Activated CD4-positive, CD25-positive, alpha-beta regulatory T cell treated with anti-CD3 and anti-CD28 coated beads, Interleukin-2, amount 50 U/mL, for 16 hours (primary cell): ENCODE results near the gene STIMATE.

Source experiments
- DNase-seq: peaks from one replicate; pipeline ENCODE4 v3.0.0-alpha.2; 2020; ENCODE audit warnings: low read depth, low spot score

STIMATE gene

DNA sequence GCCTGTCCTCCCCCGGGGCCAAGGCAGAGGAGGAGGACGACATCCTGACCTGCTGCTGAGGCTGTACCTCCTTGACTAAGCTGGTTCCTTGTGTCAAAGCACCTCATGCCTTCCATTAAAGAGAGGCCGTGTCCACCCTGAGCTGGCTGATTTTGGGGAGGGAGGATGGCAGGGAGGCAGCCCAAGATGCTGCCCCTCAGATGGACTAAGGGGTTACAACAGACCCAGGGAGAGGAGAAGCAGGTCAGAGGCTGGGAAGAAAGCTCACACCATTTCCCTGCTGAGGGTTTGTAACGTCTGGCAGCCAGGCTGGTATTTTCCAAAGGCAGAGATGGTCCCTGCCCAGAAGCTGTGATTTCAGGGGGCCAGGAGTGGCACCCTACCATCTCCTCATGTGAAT is 105.4 kb downstream of the STIMATE start:
- DNase-seq, result no peak

- DNase-seq, result no peak
These were observed 106.0 kb downstream of the STIMATE start for GRCh38 chr3:52791366-52791765.

DNA sequence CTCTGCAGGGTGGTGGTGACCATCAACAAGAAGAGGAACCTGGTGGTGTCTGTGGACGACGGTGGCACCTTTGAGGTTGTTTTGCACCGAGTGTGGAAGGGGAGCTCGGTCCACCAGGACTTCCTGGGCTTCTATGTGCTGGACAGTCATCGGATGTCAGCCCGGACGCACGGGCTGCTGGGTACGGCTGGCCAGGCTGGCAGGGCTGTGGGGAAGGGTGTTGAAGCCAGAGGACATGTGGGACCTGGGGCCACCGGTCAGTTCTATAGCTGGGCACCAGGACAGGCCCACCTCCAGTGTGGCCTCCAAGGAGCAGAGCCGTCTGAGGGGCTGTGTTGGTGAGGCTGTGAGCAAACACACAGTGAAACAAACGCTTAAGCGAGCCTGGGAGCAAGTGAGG is 106.6 kb downstream of the STIMATE start:
- DNase-seq, result no peak

- no peak for DNase-seq
These were observed 107.0 kb downstream of the STIMATE start for GRCh38 chr3:52790337-52790736.

- no peak for DNase-seq
These were observed 107.7 kb downstream of the STIMATE start for GRCh38 chr3:52789746-52790040.

GRCh38 chr3:52788890-52789745 is 108.2 kb downstream of the STIMATE start:
- DNase-seq, result no peak

DNA sequence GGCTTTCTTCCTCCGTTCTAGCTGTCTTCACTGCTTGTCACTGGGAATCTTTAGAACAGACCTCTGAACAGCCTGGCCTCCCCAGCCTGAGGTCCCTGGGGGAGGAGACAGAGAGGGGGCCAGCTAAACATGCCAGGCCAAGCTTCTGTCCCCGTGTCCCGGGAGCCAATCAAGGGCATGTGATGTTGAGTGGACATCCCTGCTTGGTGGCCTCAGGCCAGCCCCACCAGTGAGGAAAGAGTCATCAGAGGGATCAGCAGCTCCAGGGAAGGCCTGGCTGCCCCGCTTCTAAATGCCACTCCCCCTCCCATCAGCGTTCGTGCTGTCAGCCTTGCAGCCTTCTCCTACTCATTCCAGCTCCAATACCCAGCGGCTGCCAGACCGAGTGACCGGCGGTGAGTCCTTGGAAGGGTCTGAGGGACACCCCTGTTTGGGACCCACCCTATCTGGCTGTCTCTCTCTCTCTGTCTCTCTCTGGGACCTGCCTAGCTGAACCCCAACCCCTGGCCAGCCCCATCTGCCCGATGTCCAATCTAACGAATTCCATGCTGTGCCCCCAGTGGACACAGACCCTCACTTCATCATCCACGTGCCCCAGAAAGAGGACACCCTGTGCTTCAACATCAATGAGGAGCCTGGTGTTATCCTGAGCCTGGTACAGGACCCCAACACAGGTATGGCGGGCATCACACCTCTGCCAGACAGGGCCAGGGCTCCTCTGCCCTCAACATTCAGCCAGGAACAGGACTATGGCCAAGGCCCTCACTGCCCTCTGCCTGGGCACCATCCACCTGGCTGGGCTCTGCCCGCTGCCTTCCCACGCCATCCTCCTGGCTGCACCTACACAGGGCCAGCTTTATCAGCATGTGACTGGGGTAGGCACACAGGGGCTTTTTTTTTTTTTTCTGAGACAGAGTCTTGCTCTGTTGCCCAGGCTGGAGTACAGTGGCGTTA is 109.4 kb downstream of the STIMATE start:
- no peak for DNase-seq

- no peak for DNase-seq
These were observed 110.1 kb downstream of the STIMATE start for GRCh38 chr3:52787246-52787645.
